Psoas muscle (tissue), 8 donors: ENCODE measurements around the gene DCC. TPM values are rescaled to one million over a fixed set of nuclear protein-coding genes. Genes with fewer than 3 reads are reported as not detected.

Source experiments
- ATAC-seq, 4 donors: fragments of 200-7000 bp; cut with Tn5 transposase; one replicate each; pipeline ENCODE4 v1.9.1; 2020; ENCODE audit warnings: moderate library complexity in 3 of 4, mild to moderate bottlenecking in 2 of 4
- DNase-seq, 2 donors: peaks; one replicate each; pipeline ENCODE4 v3.0.0-alpha.2; 2020
- H3K27ac ChIP-seq: fragments of 200-600 bp; one replicate; pipeline ENCODE4 v1.8.0; 2022
- H3K27me3 ChIP-seq, 3 donors: fragments of 200-600 bp in 1 of 3; one replicate each; pipeline versions ENCODE4 v1.6.1 to v1.8.0; 2013 to 2022; ENCODE audit warnings: low read length in 2 of 3, mild to moderate bottlenecking in 2 of 3, moderate library complexity in 1 of 3; ENCODE audit not compliant: insufficient read depth in 3 of 3
- H3K36me3 ChIP-seq, 2 donors: fragments of 200-600 bp in 1 of 2; one replicate each; pipeline versions ENCODE4 v1.6.1 to v1.8.0; 2013 to 2022; ENCODE audit warnings: low read depth in 1 of 2, mild to moderate bottlenecking in 1 of 2, moderate library complexity in 1 of 2; ENCODE audit not compliant: insufficient read depth in 1 of 2
- H3K4me1 ChIP-seq: fragments of 200-600 bp; one replicate; pipeline ENCODE4 v1.8.0; 2022
- H3K4me3 ChIP-seq: fragments of 200-600 bp; one replicate; pipeline ENCODE4 v1.8.0; 2022; ENCODE audit warnings: mild to moderate bottlenecking
- H3K9me3 ChIP-seq: fragments of 200-600 bp; one replicate; pipeline ENCODE4 v1.8.0; 2022
- WGBS, 3 donors: extraction: QIAGEN DNeasy Blood & Tissue Kit; methylation state at CpG; one replicate each; pipeline versions ENCODE4 v1.1.6 to v1.1.7; 2013; 5-methylcytosine and 5-hydroxymethylcytosine counted together
- intact Hi-C, 2 donors: fragments of 100-400 bp; cut with DNase I; formaldehyde crosslinking; loops; one replicate each; pipeline versions ENCODE4 v1.11.0 to v1.14.2; 2022
- polyA plus RNA-seq, 3 donors: library from polyadenylated mRNA; stranded (reverse); fragments of 200-250 nt; gene quantifications; one replicate each; pipeline ENCODE4 v1.2.3, GENCODE V29; 2013
- total RNA-seq, 4 donors: library from RNA; stranded (reverse); fragmentation: NEBNext Ultra II Directional in 2 of 4; extraction: Animal tissue kit (Norgen Biotek cat#: 25700) in 2 of 4; gene quantifications; one replicate each; pipeline versions ENCODE4 v1.2.1 to v1.2.4, GENCODE V29; 2021 to 2023
- TF ChIP-seq, protein P1 (sequence below): fragments of 200-600 bp; IDR thresholded peaks from one replicate; pipeline ENCODE4 v1.8.0; 2022; ENCODE audit warnings: antibody characterized with exemption
- donor health status: healthy with polysubstance abuse.
- donor health status: DM: no; HTN: no; CAD: no; lungs with moderate emphysema.
- donor health status: Bipolar disorder and iron deficiency.
- donor health status: healthy.
- donor health status: DM: yes; HTN: yes; CAD: no.
- donor health status: DM: no; HTN: no; CAD: no.
- donor health status: DM: no; HTN: no; CAD: no.
- donor health status: DM: yes; HTN: yes; CAD: no.

DCC gene
- total and polyA plus RNA-seq, 7 donors = 0.01 to 0.02 TPM; not detected in 5

- H3K27ac ChIP-seq = no peak overlapping the region
- TF ChIP-seq, protein P1, sequence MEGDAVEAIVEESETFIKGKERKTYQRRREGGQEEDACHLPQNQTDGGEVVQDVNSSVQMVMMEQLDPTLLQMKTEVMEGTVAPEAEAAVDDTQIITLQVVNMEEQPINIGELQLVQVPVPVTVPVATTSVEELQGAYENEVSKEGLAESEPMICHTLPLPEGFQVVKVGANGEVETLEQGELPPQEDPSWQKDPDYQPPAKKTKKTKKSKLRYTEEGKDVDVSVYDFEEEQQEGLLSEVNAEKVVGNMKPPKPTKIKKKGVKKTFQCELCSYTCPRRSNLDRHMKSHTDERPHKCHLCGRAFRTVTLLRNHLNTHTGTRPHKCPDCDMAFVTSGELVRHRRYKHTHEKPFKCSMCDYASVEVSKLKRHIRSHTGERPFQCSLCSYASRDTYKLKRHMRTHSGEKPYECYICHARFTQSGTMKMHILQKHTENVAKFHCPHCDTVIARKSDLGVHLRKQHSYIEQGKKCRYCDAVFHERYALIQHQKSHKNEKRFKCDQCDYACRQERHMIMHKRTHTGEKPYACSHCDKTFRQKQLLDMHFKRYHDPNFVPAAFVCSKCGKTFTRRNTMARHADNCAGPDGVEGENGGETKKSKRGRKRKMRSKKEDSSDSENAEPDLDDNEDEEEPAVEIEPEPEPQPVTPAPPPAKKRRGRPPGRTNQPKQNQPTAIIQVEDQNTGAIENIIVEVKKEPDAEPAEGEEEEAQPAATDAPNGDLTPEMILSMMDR = no peak
- no peaks in the 10 kb centered on the region for H3K9me3 ChIP-seq
- no peaks in the 10 kb centered on the region for H3K27me3 ChIP-seq
- H3K4me1 ChIP-seq = no peaks in the 10 kb centered on the region
- H3K36me3 ChIP-seq = no peaks in the 10 kb centered on the region
- DNase-seq (no peak), ATAC-seq (no peak)
- WGBS, 3 donors = 60 to 72% (median 62%) methylated on average over 3 of the region's 3 CpGs
- intact Hi-C loops = no loop called here
- no peak overlapping the region for H3K4me3 ChIP-seq
These were observed 574.2 kb downstream of the DCC start for GRCh38 chr18:52914148-52914547.

DNA sequence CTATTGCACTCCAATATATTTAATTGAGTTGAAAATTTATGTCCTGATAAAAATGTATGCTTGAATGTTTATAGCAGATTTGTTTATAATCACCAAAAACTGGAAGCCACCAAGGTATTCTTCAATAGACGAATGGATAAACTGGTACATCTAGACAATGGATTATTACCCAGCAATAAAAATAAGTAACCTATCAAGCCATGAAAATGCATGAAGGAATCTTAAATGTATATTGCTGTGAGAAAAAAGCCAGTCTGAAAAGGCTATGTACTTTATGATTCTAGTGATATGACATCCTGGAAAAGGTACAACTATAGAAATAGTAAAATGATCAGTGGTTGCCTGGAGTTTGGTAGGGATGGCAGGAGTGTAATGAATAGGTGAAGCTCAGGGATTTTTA lies 580.7 kb downstream of the DCC start:
- Histone ChIP-seq H3K27me3 (no peaks in the 10 kb centered on the region), H3K27ac (no peak overlapping the region), H3K4me1 (no peaks in the 10 kb centered on the region), H3K36me3 (no peaks in the 10 kb centered on the region), H3K4me3 (no peak overlapping the region), H3K9me3 (no peaks in the 10 kb centered on the region)
- no peak for DNase-seq
- intact Hi-C loops = no loop called here
- WGBS, 3 donors = 83 to 90% (median 88%) methylated on average over 1 of the region's 1 CpG
- ATAC-seq = no peak
- TF ChIP-seq, protein P1 = no peak

GRCh38 chr18:52933356-52933755 lies 593.4 kb downstream of the DCC start:
- Histone ChIP-seq H3K27me3 (no peaks in the 10 kb centered on the region), H3K36me3 (no peaks in the 10 kb centered on the region), H3K9me3 (no peaks in the 10 kb centered on the region), H3K4me1 (no peaks in the 10 kb centered on the region), H3K27ac (no peak overlapping the region), H3K4me3 (no peak overlapping the region)
- ATAC-seq (no peak), DNase-seq (no peak)
- TF ChIP-seq, protein P1 = no peak
- WGBS, 3 donors = 91 to 98% (median 95%) methylated on average over 2 of the region's 2 CpGs
- intact Hi-C loops = no loop called here

DNA sequence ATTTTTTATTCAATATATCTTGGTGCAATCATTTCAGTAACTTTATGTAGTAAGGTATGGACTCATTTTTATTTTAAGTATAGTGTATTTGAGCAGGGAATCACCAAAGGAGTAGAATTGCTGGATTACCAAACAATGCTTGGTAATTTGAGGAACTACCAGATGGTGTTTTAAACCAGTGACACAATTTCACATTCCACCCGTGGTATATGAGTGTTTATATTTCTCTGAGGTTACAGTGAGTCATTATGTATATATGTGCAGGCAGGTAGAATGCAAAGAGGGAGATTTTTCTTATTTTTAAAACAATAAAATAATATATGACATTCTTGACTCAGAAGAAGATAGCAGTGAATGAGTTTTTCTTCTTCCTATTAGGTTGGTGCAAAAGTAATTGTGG lies 596.9 kb downstream of the DCC start:
- Histone ChIP-seq H3K4me3 (no peak overlapping the region), H3K27me3 (no peaks in the 10 kb centered on the region), H3K36me3 (no peaks in the 10 kb centered on the region), H3K27ac (no peak overlapping the region), H3K4me1 (no peaks in the 10 kb centered on the region), H3K9me3 (no peaks in the 10 kb centered on the region)
- ATAC-seq (no peak), DNase-seq (no peak)
- intact Hi-C loops = no loop called here
- TF ChIP-seq, protein P1 = no peak
- WGBS, 3 donors = 6 to 29% (median 11%) methylated on average over 1 of the region's 1 CpG

DNA sequence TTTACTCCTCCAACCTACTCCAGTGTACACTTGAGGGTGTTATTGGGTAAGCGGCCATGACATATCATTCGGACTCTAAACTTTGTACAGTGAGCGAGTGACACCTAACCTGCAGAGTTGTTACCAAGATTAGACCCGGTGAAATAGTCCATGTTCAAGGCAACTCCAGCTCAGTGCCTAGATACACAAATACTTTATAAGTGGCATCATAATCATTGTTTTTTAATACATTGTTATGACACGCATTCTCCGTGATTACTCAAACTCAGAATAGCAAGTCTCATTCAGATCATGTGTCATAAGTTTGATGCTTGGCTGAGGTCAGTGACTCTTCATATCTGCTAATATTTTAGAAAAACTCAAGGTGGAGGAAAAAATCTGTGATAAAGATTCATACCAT lies 597.8 kb downstream of the DCC start:
- Histone ChIP-seq H3K36me3 (no peaks in the 10 kb centered on the region), H3K9me3 (no peaks in the 10 kb centered on the region), H3K4me3 (no peak overlapping the region), H3K27me3 (no peaks in the 10 kb centered on the region), H3K4me1 (no peaks in the 10 kb centered on the region), H3K27ac (no peak overlapping the region)
- intact Hi-C loops = no loop called here
- TF ChIP-seq, protein P1 = no peak
- no peak for DNase-seq
- ATAC-seq = no peak
- 92 to 96% (median 93%) methylated on average over 6 of the region's 6 CpGs for WGBS, 3 donors
